ENCODE results near the gene UNC119.

Gene UNC119

DNA sequence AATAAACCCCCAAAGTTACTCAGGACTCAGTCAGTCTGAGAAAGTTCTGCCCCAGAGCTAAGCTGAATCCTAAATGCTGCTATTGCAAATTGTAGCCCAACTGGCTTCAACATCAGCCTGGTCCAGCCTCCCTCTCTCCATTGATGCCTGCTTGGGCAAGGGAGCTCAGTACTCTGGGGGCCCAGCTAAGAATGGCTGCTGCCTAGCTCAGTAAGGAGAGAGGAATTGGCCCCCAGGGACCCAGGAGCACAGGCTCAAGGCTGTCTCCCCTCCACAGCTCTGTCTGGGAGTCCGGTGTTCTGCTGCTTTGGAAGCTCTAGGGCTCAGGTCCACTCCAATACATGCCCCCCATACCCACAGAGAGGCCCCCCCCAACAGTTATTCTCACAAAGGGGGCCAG is 1.6 kb downstream of the UNC119 start:
- H4K91ac ChIP-seq (ENCODE audit: low read depth, low read length, poor library complexity), result no peak overlapping the region
- H3K9ac ChIP-seq (ENCODE audit: low read depth, low read length, poor library complexity), result no peak overlapping the region
- peaks cover 12 to 18% of the 10 kb centered on the region in 2 donors for H3K4me1 ChIP-seq (ENCODE audit: control insufficient read depth in 2 of 2, insufficient read depth in 1 of 2, low read depth in 1 of 2, low read length in 2 of 2)
- H3K9me3 ChIP-seq (replicated peaks in 1 of 2; ENCODE audit: control insufficient read depth in 2 of 2, insufficient read depth in 1 of 2, low read depth in 1 of 2, low read length in 2 of 2), result no peaks in the 10 kb centered on the region
- H3K14ac ChIP-seq (ENCODE audit: low read length), result no peak overlapping the region
- H3K27me3 ChIP-seq (ENCODE audit: control insufficient read depth in 3 of 3, insufficient read depth in 3 of 3, low read depth in 1 of 3, low read length in 3 of 3), result no peaks in the 10 kb centered on the region
- no peak overlapping the region for H2BK5ac ChIP-seq (ENCODE audit: low read length)
- peaks cover 16 to 49% of the 10 kb centered on the region in 2 donors for H3K36me3 ChIP-seq (replicated peaks in 1 of 2; ENCODE audit: control insufficient read depth in 2 of 2, insufficient read depth in 2 of 2, low read length in 2 of 2)
- no peak overlapping the region for H3K4ac ChIP-seq (ENCODE audit: low read length)
- peak overlapping the region in 1 of 2 donors; percentile 67 for H3K4me3 ChIP-seq (ENCODE audit: low read length in 2 of 2)
- H3K4me2 ChIP-seq (ENCODE audit: insufficient read depth, low read length, poor library complexity, severe bottlenecking), result no peak overlapping the region
- peak overlapping the region; percentile 20 for H2AK5ac ChIP-seq (ENCODE audit: low read depth, low read length)
- WGBS, 2 donors (ENCODE audit: extremely low coverage in 2 of 2, insufficient read length in 2 of 2, insufficient replicate concordance in 1 of 2), result no CpG with 5 or more reads among the region's 1 CpG
- peaks cover 6% of the 10 kb centered on the region for H3K79me1 ChIP-seq (ENCODE audit: low read depth, low read length)
- peak overlapping the region; percentile 18 for H3K23ac ChIP-seq (ENCODE audit: low read depth, low read length, poor library complexity)
- DNase-seq (ENCODE audit: low spot score), result no peak
- H2BK15ac ChIP-seq (ENCODE audit: low read length), result no peak overlapping the region
- no peak overlapping the region for H3K18ac ChIP-seq (ENCODE audit: low read length)
- H4K8ac ChIP-seq (ENCODE audit: low read depth, low read length), result no peak overlapping the region
- H3K27ac ChIP-seq (replicated peaks; ENCODE audit: low read length), result no peak overlapping the region
- H2AFZ ChIP-seq (ENCODE audit: low read length), result no peak overlapping the region
- H2BK120ac ChIP-seq (ENCODE audit: low read depth, low read length), result no peak overlapping the region
- H2BK12ac ChIP-seq (ENCODE audit: low read length), result no peak overlapping the region

- no peak overlapping the region for H3K27ac ChIP-seq (replicated peaks; ENCODE audit: low read length)
- H4K8ac ChIP-seq (ENCODE audit: low read depth, low read length), result no peak overlapping the region
- H2AK5ac ChIP-seq (ENCODE audit: low read depth, low read length), result no peak overlapping the region
- no peak overlapping the region for H3K4me2 ChIP-seq (ENCODE audit: insufficient read depth, low read length, poor library complexity, severe bottlenecking)
- DNase-seq (ENCODE audit: low spot score), result no peak
- peaks cover 6% of the 10 kb centered on the region for H3K79me1 ChIP-seq (ENCODE audit: low read depth, low read length)
- no CpG with 5 or more reads among the region's 3 CpGs for WGBS, 2 donors (ENCODE audit: extremely low coverage in 2 of 2, insufficient read length in 2 of 2, insufficient replicate concordance in 1 of 2)
- no peak overlapping the region for H3K4ac ChIP-seq (ENCODE audit: low read length)
- no peak overlapping the region for H2AFZ ChIP-seq (ENCODE audit: low read length)
- peaks cover 12 to 22% of the 10 kb centered on the region in 2 donors for H3K4me1 ChIP-seq (ENCODE audit: control insufficient read depth in 2 of 2, insufficient read depth in 1 of 2, low read depth in 1 of 2, low read length in 2 of 2)
- peaks cover 14 to 37% of the 10 kb centered on the region in 2 donors for H3K36me3 ChIP-seq (replicated peaks in 1 of 2; ENCODE audit: control insufficient read depth in 2 of 2, insufficient read depth in 2 of 2, low read length in 2 of 2)
- H2BK12ac ChIP-seq (ENCODE audit: low read length), result no peak overlapping the region
- no peak overlapping the region for H3K14ac ChIP-seq (ENCODE audit: low read length)
- H2BK120ac ChIP-seq (ENCODE audit: low read depth, low read length), result no peak overlapping the region
- no peak overlapping the region for H3K9ac ChIP-seq (ENCODE audit: low read depth, low read length, poor library complexity)
- H3K23ac ChIP-seq (ENCODE audit: low read depth, low read length, poor library complexity), result no peak overlapping the region
- no peak overlapping the region for H2BK5ac ChIP-seq (ENCODE audit: low read length)
- H3K27me3 ChIP-seq (ENCODE audit: control insufficient read depth in 3 of 3, insufficient read depth in 3 of 3, low read depth in 1 of 3, low read length in 3 of 3), result no peaks in the 10 kb centered on the region
- H3K18ac ChIP-seq (ENCODE audit: low read length), result no peak overlapping the region
- no peaks in the 10 kb centered on the region for H3K9me3 ChIP-seq (replicated peaks in 1 of 2; ENCODE audit: control insufficient read depth in 2 of 2, insufficient read depth in 1 of 2, low read depth in 1 of 2, low read length in 2 of 2)
- H4K91ac ChIP-seq (ENCODE audit: low read depth, low read length, poor library complexity), result no peak overlapping the region
- no peak overlapping the region for H3K4me3 ChIP-seq (ENCODE audit: low read length in 2 of 2)
- no peak overlapping the region for H2BK15ac ChIP-seq (ENCODE audit: low read length)
These were observed 2.9 kb downstream of the UNC119 start for GRCh38 chr17:28549236-28550132.

DNA sequence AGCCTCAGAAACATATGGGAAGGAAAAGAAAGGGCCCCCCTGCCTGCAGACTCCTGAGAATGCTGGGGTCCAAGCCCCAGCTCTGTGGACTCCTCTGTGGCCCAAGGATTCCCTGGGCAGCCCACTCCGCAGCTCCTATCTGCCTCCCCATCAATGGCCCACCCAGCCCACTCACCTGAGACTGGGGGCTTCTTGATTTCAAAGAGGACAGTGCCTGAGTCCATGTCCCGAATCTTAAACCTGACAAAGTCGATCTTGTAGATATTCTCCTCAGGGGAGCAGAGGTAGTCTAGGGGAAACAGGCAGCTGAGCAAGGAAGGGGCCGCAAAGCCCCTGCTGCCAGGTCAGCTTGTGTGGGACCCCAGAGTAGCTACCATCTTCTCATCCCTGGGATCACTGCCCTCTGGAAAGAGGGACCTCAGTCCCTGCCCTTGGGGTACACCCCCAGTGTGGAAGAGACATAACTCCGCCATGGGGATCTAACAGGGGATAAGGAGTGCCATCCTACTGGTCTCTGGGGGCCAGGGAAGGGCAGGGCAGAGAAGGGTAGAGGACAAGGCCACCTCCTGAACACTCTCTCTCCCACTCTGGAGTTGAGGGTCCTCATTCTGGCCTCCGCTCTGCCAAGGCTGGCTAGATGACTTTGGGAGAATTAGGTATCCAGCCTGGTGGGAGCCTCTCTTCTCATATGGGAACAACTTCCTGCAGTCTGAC is 3.9 kb downstream of the UNC119 start:
- Histone ChIP-seq H3K9me3 (replicated peaks in 1 of 2; ENCODE audit: control insufficient read depth in 2 of 2, insufficient read depth in 1 of 2, low read depth in 1 of 2, low read length in 2 of 2) (no peaks in the 10 kb centered on the region), H4K91ac (ENCODE audit: low read depth, low read length, poor library complexity) (no peak overlapping the region), H2AK5ac (ENCODE audit: low read depth, low read length) (no peak overlapping the region), H3K36me3 (replicated peaks in 1 of 2; ENCODE audit: control insufficient read depth in 2 of 2, insufficient read depth in 2 of 2, low read length in 2 of 2) (peaks cover 6 to 28% of the 10 kb centered on the region in 2 donors), H3K18ac (ENCODE audit: low read length) (no peak overlapping the region), H2BK120ac (ENCODE audit: low read depth, low read length) (no peak overlapping the region), H2BK5ac (ENCODE audit: low read length) (no peak overlapping the region), H3K79me1 (ENCODE audit: low read depth, low read length) (peaks cover 6% of the 10 kb centered on the region), H3K23ac (ENCODE audit: low read depth, low read length, poor library complexity) (no peak overlapping the region), H3K27me3 (ENCODE audit: control insufficient read depth in 3 of 3, insufficient read depth in 3 of 3, low read depth in 1 of 3, low read length in 3 of 3) (no peaks in the 10 kb centered on the region), H3K27ac (replicated peaks; ENCODE audit: low read length) (no peak overlapping the region), H3K4me2 (ENCODE audit: insufficient read depth, low read length, poor library complexity, severe bottlenecking) (no peak overlapping the region), H3K4me1 (ENCODE audit: control insufficient read depth in 2 of 2, insufficient read depth in 1 of 2, low read depth in 1 of 2, low read length in 2 of 2) (peaks cover 16 to 27% of the 10 kb centered on the region in 2 donors), H3K4ac (ENCODE audit: low read length) (no peak overlapping the region), H2AFZ (ENCODE audit: low read length) (no peak overlapping the region), H3K9ac (ENCODE audit: low read depth, low read length, poor library complexity) (no peak overlapping the region), H2BK12ac (ENCODE audit: low read length) (no peak overlapping the region), H3K4me3 (ENCODE audit: low read length in 2 of 2) (no peak overlapping the region), H2BK15ac (ENCODE audit: low read length) (no peak overlapping the region), H3K14ac (ENCODE audit: low read length) (no peak overlapping the region), H4K8ac (ENCODE audit: low read depth, low read length) (no peak overlapping the region)
- no CpG with 5 or more reads among the region's 6 CpGs for WGBS, 2 donors (ENCODE audit: extremely low coverage in 2 of 2, insufficient read length in 2 of 2, insufficient replicate concordance in 1 of 2)
- DNase-seq (ENCODE audit: low spot score), result no peak
